IPS DF 4.7 (cell line): ENCODE data around the gene ZAR1L.

Experiments used
- DNase-seq: peaks from one replicate; pipeline ENCODE4 v3.0.0-alpha.2; 2013; ENCODE audit warnings: low spot score; ENCODE audit errors: extremely low read depth

ZAR1L gene

GRCh38 chr13:32256243-32256642 is 58.9 kb downstream of the ZAR1L start:
- no peak for DNase-seq

GRCh38 chr13:32255724-32256109 is 59.4 kb downstream of the ZAR1L start:
- DNase-seq = no peak

GRCh38 chr13:32254916-32255723 is 60.0 kb downstream of the ZAR1L start:
- no peak for DNase-seq

GRCh38 chr13:32254416-32254815 is 60.7 kb downstream of the ZAR1L start:
- no peak for DNase-seq

GRCh38 chr13:32253911-32254399 is 61.2 kb downstream of the ZAR1L start:
- no peak for DNase-seq
